ENCODE data around the gene GABRA5.
"Not testable (repeated sequence)": the region's sequence is repeated elsewhere in the genome, so short reads cannot be mapped to it uniquely, and the experiment has no call there.

The GABRA5 gene

GRCh38 chr15:26894181-26894580 lies 27.3 kb downstream of the GABRA5 start:
- DNase-seq (ENCODE audit: insufficient read length, low spot score) (no peak), FAIRE-seq (no peak)
- no peak for TF ChIP-seq POLR2AphosphoS5 (IDR thresholded peaks at IDR 0.05; ENCODE audit: low read depth, low read length)
- no peak for TF ChIP-seq TAF1 (IDR thresholded peaks at IDR 0.05; ENCODE audit: low read depth, low read length)
- TF ChIP-seq PAX5 (IDR thresholded peaks at IDR 0.05; ENCODE audit: insufficient read depth, low read length, severe bottlenecking), result no peak
- no peak for TF ChIP-seq SPI1 (IDR thresholded peaks at IDR 0.05; ENCODE audit: low read depth, low read length)
- TF ChIP-seq POLR2A (IDR thresholded peaks at IDR 0.05; ENCODE audit: low read depth, low read length), result no peak
- no peak for TF ChIP-seq POU2F2 (IDR thresholded peaks at IDR 0.05; ENCODE audit: low read depth, low read length)

GRCh38 chr15:26895346-26895745 lies 28.5 kb downstream of the GABRA5 start:
- DNase-seq (ENCODE audit: insufficient read length, low spot score); FAIRE-seq: not testable (repeated sequence)

GRCh38 chr15:26899658-26900057 lies 32.8 kb downstream of the GABRA5 start:
- FAIRE-seq (no peak), DNase-seq (ENCODE audit: insufficient read length, low spot score) (no peak)
- TF ChIP-seq PAX5 (IDR thresholded peaks at IDR 0.05; ENCODE audit: insufficient read depth, low read length, severe bottlenecking) (no peak), POLR2A (IDR thresholded peaks at IDR 0.05; ENCODE audit: low read depth, low read length) (no peak), SPI1 (IDR thresholded peaks at IDR 0.05; ENCODE audit: low read depth, low read length) (no peak), POLR2AphosphoS5 (IDR thresholded peaks at IDR 0.05; ENCODE audit: low read depth, low read length) (no peak), TAF1 (IDR thresholded peaks at IDR 0.05; ENCODE audit: low read depth, low read length) (no peak), POU2F2 (IDR thresholded peaks at IDR 0.05; ENCODE audit: low read depth, low read length) (no peak)

GRCh38 chr15:26901041-26901440 lies 34.2 kb downstream of the GABRA5 start:
- DNase-seq (ENCODE audit: insufficient read length, low spot score) (no peak), FAIRE-seq (no peak)
- TF ChIP-seq POLR2AphosphoS5 (IDR thresholded peaks at IDR 0.05; ENCODE audit: low read depth, low read length), result no peak
- TF ChIP-seq PAX5 (IDR thresholded peaks at IDR 0.05; ENCODE audit: insufficient read depth, low read length, severe bottlenecking), result no peak
- no peak for TF ChIP-seq POLR2A (IDR thresholded peaks at IDR 0.05; ENCODE audit: low read depth, low read length)
- TF ChIP-seq SPI1 (IDR thresholded peaks at IDR 0.05; ENCODE audit: low read depth, low read length), result no peak
- TF ChIP-seq POU2F2 (IDR thresholded peaks at IDR 0.05; ENCODE audit: low read depth, low read length), result no peak
- TF ChIP-seq TAF1 (IDR thresholded peaks at IDR 0.05; ENCODE audit: low read depth, low read length), result no peak

- no peak for DNase-seq (ENCODE audit: insufficient read length, low spot score)
- FAIRE-seq, result no peak
- TF ChIP-seq TAF1 (IDR thresholded peaks at IDR 0.05; ENCODE audit: low read depth, low read length) (no peak), SPI1 (IDR thresholded peaks at IDR 0.05; ENCODE audit: low read depth, low read length) (no peak), PAX5 (IDR thresholded peaks at IDR 0.05; ENCODE audit: insufficient read depth, low read length, severe bottlenecking) (no peak), POLR2A (IDR thresholded peaks at IDR 0.05; ENCODE audit: low read depth, low read length) (no peak)
These were observed 43.9 kb downstream of the GABRA5 start for GRCh38 chr15:26910715-26911114.

- TF ChIP-seq POU2F2 (IDR thresholded peaks at IDR 0.05; ENCODE audit: low read depth, low read length) (no peak), POLR2AphosphoS5 (IDR thresholded peaks at IDR 0.05; ENCODE audit: low read depth, low read length) (no peak), SPI1 (IDR thresholded peaks at IDR 0.05; ENCODE audit: low read depth, low read length) (no peak), POLR2A (IDR thresholded peaks at IDR 0.05; ENCODE audit: low read depth, low read length) (no peak), PAX5 (IDR thresholded peaks at IDR 0.05; ENCODE audit: insufficient read depth, low read length, severe bottlenecking) (no peak), TAF1 (IDR thresholded peaks at IDR 0.05; ENCODE audit: low read depth, low read length) (no peak)
- FAIRE-seq (no peak), DNase-seq (ENCODE audit: insufficient read length, low spot score) (no peak)
These were observed 54.6 kb downstream of the GABRA5 start for GRCh38 chr15:26921433-26921832.

- FAIRE-seq, result no peak
- no peak for DNase-seq (ENCODE audit: insufficient read length, low spot score)
- no peak for TF ChIP-seq TAF1 (IDR thresholded peaks at IDR 0.05; ENCODE audit: low read depth, low read length)
These were observed 59.2 kb downstream of the GABRA5 start for GRCh38 chr15:26926081-26926480.

- TF ChIP-seq POLR2A (IDR thresholded peaks at IDR 0.05; ENCODE audit: low read depth, low read length), result no peak
- no peak for TF ChIP-seq POU2F2 (IDR thresholded peaks at IDR 0.05; ENCODE audit: low read depth, low read length)
- TF ChIP-seq PAX5 (IDR thresholded peaks at IDR 0.05; ENCODE audit: insufficient read depth, low read length, severe bottlenecking), result no peak
- no peak for TF ChIP-seq TAF1 (IDR thresholded peaks at IDR 0.05; ENCODE audit: low read depth, low read length)
- no peak for TF ChIP-seq SPI1 (IDR thresholded peaks at IDR 0.05; ENCODE audit: low read depth, low read length)
- no peak for TF ChIP-seq POLR2AphosphoS5 (IDR thresholded peaks at IDR 0.05; ENCODE audit: low read depth, low read length)
- FAIRE-seq (no peak), DNase-seq (ENCODE audit: insufficient read length, low spot score) (no peak)
These were observed 61.2 kb downstream of the GABRA5 start for GRCh38 chr15:26928051-26928450.

GRCh38 chr15:26929588-26929987 lies 62.7 kb downstream of the GABRA5 start:
- no peak for DNase-seq (ENCODE audit: insufficient read length, low spot score)
- FAIRE-seq, result no peak

GRCh38 chr15:26934848-26935247 lies 68.0 kb downstream of the GABRA5 start:
- no peak for FAIRE-seq
- DNase-seq (ENCODE audit: insufficient read length, low spot score), result no peak
- TF ChIP-seq POLR2A (IDR thresholded peaks at IDR 0.05; ENCODE audit: low read depth, low read length) (no peak), PAX5 (IDR thresholded peaks at IDR 0.05; ENCODE audit: insufficient read depth, low read length, severe bottlenecking) (no peak), POLR2AphosphoS5 (IDR thresholded peaks at IDR 0.05; ENCODE audit: low read depth, low read length) (no peak), POU2F2 (IDR thresholded peaks at IDR 0.05; ENCODE audit: low read depth, low read length) (no peak), TAF1 (IDR thresholded peaks at IDR 0.05; ENCODE audit: low read depth, low read length) (no peak), SPI1 (IDR thresholded peaks at IDR 0.05; ENCODE audit: low read depth, low read length) (no peak)

More at GRCh38 chr15:26929588-26929987, 62.7 kb downstream of the GABRA5 start:
- TF ChIP-seq POLR2AphosphoS5 (IDR thresholded peaks at IDR 0.05; ENCODE audit: low read depth, low read length), result no peak
- TF ChIP-seq POLR2A (IDR thresholded peaks at IDR 0.05; ENCODE audit: low read depth, low read length), result no peak
- TF ChIP-seq TAF1 (IDR thresholded peaks at IDR 0.05; ENCODE audit: low read depth, low read length), result no peak
- TF ChIP-seq SPI1 (IDR thresholded peaks at IDR 0.05; ENCODE audit: low read depth, low read length), result no peak
- no peak for TF ChIP-seq PAX5 (IDR thresholded peaks at IDR 0.05; ENCODE audit: insufficient read depth, low read length, severe bottlenecking)
- no peak for TF ChIP-seq POU2F2 (IDR thresholded peaks at IDR 0.05; ENCODE audit: low read depth, low read length)

- DNase-seq (ENCODE audit: insufficient read length, low spot score) (no peak), FAIRE-seq (no peak)
- no peak for TF ChIP-seq PAX5 (IDR thresholded peaks at IDR 0.05; ENCODE audit: insufficient read depth, low read length, severe bottlenecking)
- TF ChIP-seq POLR2A (IDR thresholded peaks at IDR 0.05; ENCODE audit: low read depth, low read length), result no peak
- TF ChIP-seq TAF1 (IDR thresholded peaks at IDR 0.05; ENCODE audit: low read depth, low read length), result no peak
- no peak for TF ChIP-seq POU2F2 (IDR thresholded peaks at IDR 0.05; ENCODE audit: low read depth, low read length)
- no peak for TF ChIP-seq POLR2AphosphoS5 (IDR thresholded peaks at IDR 0.05; ENCODE audit: low read depth, low read length)
- no peak for TF ChIP-seq SPI1 (IDR thresholded peaks at IDR 0.05; ENCODE audit: low read depth, low read length)
These were observed 68.5 kb downstream of the GABRA5 start for GRCh38 chr15:26935322-26935721.
